GM19193 (cell line): ENCODE results near the gene CPXM2.

ENCODE experiments used
- POLR2A ChIP-seq: IDR thresholded peaks from 4 replicates; pipeline ENCODE4 v1.6.1; 2011; ENCODE audit not compliant: insufficient read depth, insufficient read length; ENCODE audit errors: extremely low read depth

Gene CPXM2

DNA sequence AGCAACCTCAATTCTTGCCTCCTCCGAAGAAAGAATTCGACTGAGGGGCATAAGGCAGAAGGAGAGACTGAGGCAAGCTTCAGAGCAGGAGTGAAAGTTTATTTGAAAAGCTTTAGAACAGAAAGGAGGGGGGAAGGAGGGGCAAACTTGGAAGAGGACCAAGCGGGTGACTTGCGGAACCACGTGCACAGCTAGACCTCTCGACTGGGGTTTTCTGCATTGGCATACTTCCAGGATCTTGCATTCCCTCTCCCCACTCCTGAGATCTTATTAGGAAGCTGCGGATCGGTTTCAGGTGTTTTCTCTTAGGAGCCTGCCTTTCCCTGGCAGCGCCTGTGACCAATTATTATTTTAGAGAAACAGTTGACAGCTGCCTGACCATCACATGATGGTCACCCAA is 20.3 kb upstream of the CPXM2 start:
- TF ChIP-seq POLR2A: no peak

DNA sequence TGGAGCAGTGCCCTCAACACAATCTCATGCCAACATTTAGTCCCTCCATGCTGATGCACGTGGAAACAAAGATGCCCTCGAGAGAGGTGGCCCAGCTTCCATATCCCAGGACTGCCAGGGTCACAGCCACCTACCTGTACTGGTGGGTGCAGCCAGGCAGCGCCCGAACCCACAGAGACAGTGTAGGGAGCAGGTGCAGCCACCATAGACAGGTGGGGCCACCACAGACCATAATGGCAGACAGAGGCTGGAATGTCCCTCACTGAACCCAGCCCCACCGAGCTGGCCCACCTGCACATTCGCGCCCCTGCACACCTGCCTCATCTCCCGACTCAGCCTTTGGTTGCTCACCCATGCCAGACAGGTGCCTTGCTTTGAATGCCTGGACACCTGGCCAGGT is 18.3 kb upstream of the CPXM2 start:
- TF ChIP-seq POLR2A: no peak

- no peak for TF ChIP-seq POLR2A
Observed at GRCh38 chr10:123909426-123909825, 17.8 kb upstream of the CPXM2 start.

DNA sequence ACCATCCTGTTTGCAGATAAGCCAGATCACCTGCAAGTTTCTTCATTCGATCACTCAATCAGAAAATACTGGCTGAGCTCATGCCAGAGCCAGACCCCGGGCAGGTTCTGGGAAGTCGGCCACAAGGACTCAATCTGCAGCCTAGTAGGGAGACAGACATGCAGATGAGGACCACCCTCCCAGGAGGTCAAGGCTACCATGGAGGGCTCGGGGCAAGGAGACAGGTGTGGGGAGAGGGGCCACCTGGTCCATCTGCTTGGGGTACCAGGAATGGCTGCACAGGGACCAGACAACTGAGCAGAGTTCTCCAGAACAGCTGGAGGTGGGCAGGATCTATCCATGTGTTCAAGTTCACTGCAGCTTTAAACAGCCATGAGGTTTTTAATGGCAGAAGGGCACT is 16.8 kb upstream of the CPXM2 start:
- TF ChIP-seq POLR2A: no peak

- no peak for TF ChIP-seq POLR2A
Observed at GRCh38 chr10:123906884-123907652, 15.5 kb upstream of the CPXM2 start.

GRCh38 chr10:123906296-123906695 is 14.7 kb upstream of the CPXM2 start:
- no peak for TF ChIP-seq POLR2A

DNA sequence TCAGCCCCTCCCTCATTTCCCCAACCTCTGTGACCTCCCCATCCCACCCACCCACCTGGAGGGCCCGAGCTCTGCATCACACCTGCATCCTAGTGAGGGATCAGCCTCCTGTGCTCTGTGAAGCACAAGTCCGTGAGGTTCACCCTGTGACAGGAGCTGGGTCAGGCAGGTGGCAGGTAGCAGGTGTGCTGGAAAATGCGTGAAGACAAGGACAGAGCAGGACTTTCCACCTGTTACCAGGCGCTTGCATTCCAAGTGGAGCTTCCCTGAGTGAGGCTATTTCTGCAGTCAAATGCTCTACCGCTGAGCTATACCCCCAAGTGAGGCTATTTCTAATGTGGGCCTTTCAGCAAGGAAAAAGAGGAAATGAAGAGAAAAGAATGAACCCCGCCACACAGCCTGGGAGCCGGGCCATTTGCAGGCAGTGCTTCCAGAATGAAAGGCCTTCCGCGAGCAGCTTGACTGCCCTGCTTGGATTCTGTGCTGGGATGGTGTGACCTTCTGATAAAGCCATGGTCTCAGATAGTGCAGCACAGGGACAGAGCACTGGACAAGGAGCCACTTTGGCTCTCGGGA is 13.3 kb upstream of the CPXM2 start:
- TF ChIP-seq POLR2A: no peak

- TF ChIP-seq POLR2A: no peak
Observed at GRCh38 chr10:123903621-123904020, 12.0 kb upstream of the CPXM2 start.

GRCh38 chr10:123901621-123902020 is 10.0 kb upstream of the CPXM2 start:
- no peak for TF ChIP-seq POLR2A

- TF ChIP-seq POLR2A: no peak
Observed at GRCh38 chr10:123897146-123897545, 5.5 kb upstream of the CPXM2 start.

GRCh38 chr10:123896246-123896927 is 4.8 kb upstream of the CPXM2 start:
- no peak for TF ChIP-seq POLR2A

- TF ChIP-seq POLR2A: no peak
Observed at GRCh38 chr10:123893651-123894050, 2.0 kb upstream of the CPXM2 start.

- TF ChIP-seq POLR2A: no peak
Observed at GRCh38 chr10:123890756-123891143, 857 bp downstream of the CPXM2 start.

GRCh38 chr10:123890226-123890625 is 1.4 kb downstream of the CPXM2 start:
- TF ChIP-seq POLR2A: no peak

DNA sequence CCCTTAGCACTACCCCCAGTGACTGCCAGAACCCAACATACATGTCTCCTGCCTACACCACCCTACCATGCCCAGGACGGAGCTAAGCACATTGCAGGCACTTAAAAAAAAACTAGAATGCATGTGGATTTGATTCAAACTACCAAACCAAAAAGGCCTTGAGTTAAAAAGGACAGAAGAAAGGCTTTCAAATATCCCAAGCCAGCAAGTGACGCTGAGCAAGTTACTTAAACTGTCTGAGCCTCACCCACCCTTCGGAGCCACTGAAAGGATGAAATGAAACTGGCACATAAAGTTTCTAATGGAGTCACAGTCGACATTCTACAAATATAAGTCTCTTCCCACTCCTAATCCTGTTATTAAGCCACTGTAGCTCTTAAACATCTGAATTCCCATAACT is 1.8 kb downstream of the CPXM2 start:
- TF ChIP-seq POLR2A: no peak

- TF ChIP-seq POLR2A: no peak
Observed at GRCh38 chr10:123888751-123889150, 2.9 kb downstream of the CPXM2 start.
